Gastroesophageal sphincter (tissue), 3 donors: ENCODE measurements around the gene CRIM1.

Experiments used
- CTCF ChIP-seq, 4 experiments: fragments of 200-600 bp in 2 of 4; fragments of 450-650 bp in 2 of 4; sonication (generic) in 1 of 4; IDR thresholded peaks; one replicate each; pipeline ENCODE4 v1.5.1; 2017 to 2019; ENCODE audit warnings: antibody characterized with exemption in 4 of 4, mild to moderate bottlenecking in 2 of 4, moderate library complexity in 2 of 4
- POLR2AphosphoS5 ChIP-seq: sonication (generic); formaldehyde crosslinking; IDR thresholded peaks from one replicate; pipeline ENCODE4 v1.6.1; 2017; ENCODE audit warnings: antibody characterized with exemption

- peak in 3 of 4 experiments; percentile 7 to 13 (median 12) for TF ChIP-seq CTCF (IDR thresholded peaks at IDR 0.05)
- no peak for TF ChIP-seq POLR2AphosphoS5
Observed at GRCh38 chr2:36544638-36545338, 189.2 kb downstream of the CRIM1 start.
